NCI-H510A (cell line): ENCODE measurements around the gene TMUB2.
"Not testable (repeated sequence)": the region's sequence is repeated elsewhere in the genome, so short reads cannot be mapped to it uniquely, and the experiment has no call there.

Experiments used
- DNase-seq: peaks from one replicate; lab custom pipeline; 2025; lab: John Stamatoyannopoulos, UW

Gene TMUB2

GRCh38 chr17:44219616-44220212 lies 32.9 kb downstream of the TMUB2 start, which contains the start of gene UBTF:
TSS of gene UBTF (minus strand) at chr17:44219675. CDS start at chr17:44218229, 1,446 bp downstream.
- DNase-seq: peak; percentile 85

- DNase-seq: peak; percentile 23
Measured at GRCh38 chr17:44220213-44221083, 33.7 kb downstream of the TMUB2 start.

GRCh38 chr17:44221084-44221861 lies 34.5 kb downstream of the TMUB2 start:
- peak; percentile 75 for DNase-seq

GRCh38 chr17:44221862-44222111 lies 35.0 kb downstream of the TMUB2 start:
- DNase-seq: no peak

- DNase-seq: peak; percentile 49
Measured at GRCh38 chr17:44222112-44222869, 35.5 kb downstream of the TMUB2 start.

GRCh38 chr17:44223541-44224071 lies 36.8 kb downstream of the TMUB2 start:
- DNase-seq: no peak

GRCh38 chr17:44229090-44229489 lies 42.3 kb downstream of the TMUB2 start:
- DNase-seq: no peak

GRCh38 chr17:44230140-44230539 lies 43.4 kb downstream of the TMUB2 start:
- no peak for DNase-seq

GRCh38 chr17:44232061-44232460 lies 45.3 kb downstream of the TMUB2 start:
- no peak for DNase-seq

GRCh38 chr17:44233582-44233981 lies 46.8 kb downstream of the TMUB2 start:
- no peak for DNase-seq

- DNase-seq: no peak
Measured at GRCh38 chr17:44235583-44235936, 48.8 kb downstream of the TMUB2 start.

GRCh38 chr17:44236444-44236991 lies 49.7 kb downstream of the TMUB2 start:
- DNase-seq: no peak

GRCh38 chr17:44237886-44238285 lies 51.1 kb downstream of the TMUB2 start:
- DNase-seq: not testable (repeated sequence)

GRCh38 chr17:44241106-44241624 lies 54.4 kb downstream of the TMUB2 start:
- DNase-seq: no peak
